HG03354 (cell line): ENCODE data around the gene SNTA1.
"Not testable (repeated sequence)": the region's sequence is repeated elsewhere in the genome, so short reads cannot be mapped to it uniquely, and the experiment has no call there.

Experiments used
- ATAC-seq: cut with Tn5 transposase; IDR thresholded peaks from one replicate; pipeline ENCODE4 v1.9.1; 2021; ENCODE audit warnings: mild to moderate bottlenecking; ENCODE audit not compliant: unreplicated experiment, poor library complexity, severe bottlenecking

Gene SNTA1

GRCh38 chr20:33443512-33444239 is at the start of gene SNTA1:
Gene SNTA1 (minus strand): TSS chr20:33443763. CDS start chr20:33443620, 143 bp downstream.
- no peak for ATAC-seq

GRCh38 chr20:33490934-33491656 is 47.5 kb upstream of the SNTA1 start:
- no peak for ATAC-seq

GRCh38 chr20:33490023-33490933 is 46.7 kb upstream of the SNTA1 start, which contains the start of gene CBFA2T2:
Gene CBFA2T2 (plus strand): TSS chr20:33490096. CDS start chr20:33490268, 172 bp downstream.
- peak; percentile 67 for ATAC-seq

- ATAC-seq = peak; percentile 94
Measured at GRCh38 chr20:33489495-33490022, 46.0 kb upstream of the SNTA1 start.

- not testable (repeated sequence) for ATAC-seq
Measured at GRCh38 chr20:33488661-33489494, 45.3 kb upstream of the SNTA1 start.

- no peak for ATAC-seq
Measured at GRCh38 chr20:33488201-33488600, 44.6 kb upstream of the SNTA1 start.

- ATAC-seq = not testable (repeated sequence)
Measured at GRCh38 chr20:33483186-33483585, 39.6 kb upstream of the SNTA1 start.

GRCh38 chr20:33482581-33482980 is 39.0 kb upstream of the SNTA1 start:
- ATAC-seq = no peak

- ATAC-seq = no peak
Measured at GRCh38 chr20:33481431-33481941, 37.9 kb upstream of the SNTA1 start.

- no peak for ATAC-seq
Measured at GRCh38 chr20:33480048-33480447, 36.5 kb upstream of the SNTA1 start.

- no peak for ATAC-seq
Measured at GRCh38 chr20:33477386-33478234, 34.0 kb upstream of the SNTA1 start.

GRCh38 chr20:33475381-33476152 is 32.0 kb upstream of the SNTA1 start:
- no peak for ATAC-seq

- no peak for ATAC-seq
Measured at GRCh38 chr20:33474963-33475362, 31.4 kb upstream of the SNTA1 start.

GRCh38 chr20:33474097-33474873 is 30.7 kb upstream of the SNTA1 start:
- no peak for ATAC-seq

GRCh38 chr20:33472868-33473435 is 29.4 kb upstream of the SNTA1 start:
- ATAC-seq = no peak

GRCh38 chr20:33470866-33471265 is 27.3 kb upstream of the SNTA1 start:
- no peak for ATAC-seq
